K562 (cell line): ENCODE data around the gene CCDC152.

ENCODE experiments used
- HDGF ChIP-seq: fragments of 450-650 bp; IDR thresholded peaks from 2 replicates; pipeline ENCODE4 v1.6.1; 2016
- MIER1 ChIP-seq: fragments of 450-650 bp; IDR thresholded peaks from 2 replicates; pipeline ENCODE4 v1.6.1; 2016; ENCODE audit warnings: antibody characterized with exemption, mild to moderate bottlenecking, low read depth
- MTA3 ChIP-seq: fragments of 450-650 bp; formaldehyde crosslinking; IDR thresholded peaks from 2 replicates; pipeline ENCODE4 v1.6.1; 2017; ENCODE audit warnings: mild to moderate bottlenecking, borderline replicate concordance
- STAG1 ChIP-seq: sonication (generic); formaldehyde crosslinking; IDR thresholded peaks from 2 replicates; pipeline ENCODE4 v1.5.0; 2020; ENCODE audit warnings: missing genetic modification reagents, borderline replicate concordance
- ZNF408 ChIP-seq: fragments of 250-450 bp; sonication (Bioruptor Pico); IDR thresholded peaks from 2 replicates; pipeline ENCODE4 v1.4.0; 2020; ENCODE audit warnings: low read depth, mild to moderate bottlenecking, moderate library complexity
- ZNF707 ChIP-seq: fragments of 250-450 bp; sonication (Bioruptor Pico); conservative IDR thresholded peaks from 2 replicates; pipeline ENCODE4 v1.8.0; 2022; ENCODE audit warnings: inconsistent platforms, mild to moderate bottlenecking, moderate library complexity
- TF ChIP-seq, protein P1 (sequence below), 3 experiments: IDR thresholded peaks in 2 of 3; conservative IDR thresholded peaks in 1 of 3; 2 replicates each; pipeline ENCODE4 v1.5.1; 2011 to 2012; ENCODE audit warnings: low read length in 3 of 3, mild to moderate bottlenecking in 3 of 3, control low read depth in 2 of 3, improper control_type of control experiment in 1 of 3, inconsistent platforms in 1 of 3, low read depth in 1 of 3, mixed read lengths in 1 of 3, moderate library complexity in 1 of 3; ENCODE audit not compliant: insufficient read depth in 2 of 3

DNA sequence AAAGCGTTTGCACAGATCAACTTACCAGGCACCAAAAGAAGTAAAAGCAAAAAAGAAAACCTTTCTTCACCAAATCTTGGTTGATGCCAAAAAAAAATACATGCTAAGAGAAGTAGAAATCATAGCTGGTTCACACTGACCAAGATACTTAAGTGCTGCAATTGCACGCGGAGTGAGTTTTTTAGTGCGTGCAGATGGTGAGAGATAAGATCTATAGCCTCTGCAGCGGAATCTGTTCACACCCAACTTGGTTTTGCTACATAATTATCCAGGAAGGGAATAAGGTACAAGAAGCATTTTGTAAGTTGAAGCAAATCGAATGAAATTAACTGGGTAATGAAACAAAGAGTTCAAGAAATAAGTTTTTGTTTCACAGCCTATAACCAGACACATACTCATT, 36.4 kb upstream of the CCDC152 start:
- TF ChIP-seq ZNF408 (CRISPR knock-in tag) = no peak
- TF ChIP-seq MTA3 = no peak
- TF ChIP-seq, protein P1, sequence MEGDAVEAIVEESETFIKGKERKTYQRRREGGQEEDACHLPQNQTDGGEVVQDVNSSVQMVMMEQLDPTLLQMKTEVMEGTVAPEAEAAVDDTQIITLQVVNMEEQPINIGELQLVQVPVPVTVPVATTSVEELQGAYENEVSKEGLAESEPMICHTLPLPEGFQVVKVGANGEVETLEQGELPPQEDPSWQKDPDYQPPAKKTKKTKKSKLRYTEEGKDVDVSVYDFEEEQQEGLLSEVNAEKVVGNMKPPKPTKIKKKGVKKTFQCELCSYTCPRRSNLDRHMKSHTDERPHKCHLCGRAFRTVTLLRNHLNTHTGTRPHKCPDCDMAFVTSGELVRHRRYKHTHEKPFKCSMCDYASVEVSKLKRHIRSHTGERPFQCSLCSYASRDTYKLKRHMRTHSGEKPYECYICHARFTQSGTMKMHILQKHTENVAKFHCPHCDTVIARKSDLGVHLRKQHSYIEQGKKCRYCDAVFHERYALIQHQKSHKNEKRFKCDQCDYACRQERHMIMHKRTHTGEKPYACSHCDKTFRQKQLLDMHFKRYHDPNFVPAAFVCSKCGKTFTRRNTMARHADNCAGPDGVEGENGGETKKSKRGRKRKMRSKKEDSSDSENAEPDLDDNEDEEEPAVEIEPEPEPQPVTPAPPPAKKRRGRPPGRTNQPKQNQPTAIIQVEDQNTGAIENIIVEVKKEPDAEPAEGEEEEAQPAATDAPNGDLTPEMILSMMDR (IDR thresholded peaks at IDR 0.05 in 2 of 3, conservative IDR thresholded peaks at IDR 0.05 in 1 of 3; ENCODE audit: insufficient read depth in 2 of 3, low read depth in 1 of 3, low read length in 3 of 3) = no peak
- TF ChIP-seq STAG1 (CRISPR knock-in tag) = no peak
- TF ChIP-seq HDGF = no peak
- TF ChIP-seq MIER1 = no peak
- no peak for TF ChIP-seq ZNF707 (CRISPR knock-in tag)
